ENCODE measurements around the gene CDH12.

GRCh38 chr5:22793463-22793862 lies 59.7 kb downstream of the CDH12 start:
- no peak for TF ChIP-seq CTCF (IDR thresholded peaks at IDR 0.05; ENCODE audit: insufficient read depth, low read length)
- no peak for TF ChIP-seq POLR2AphosphoS5 (IDR thresholded peaks at IDR 0.05; ENCODE audit: low read depth)
